ENCODE data around the gene IFNL4.

DNA sequence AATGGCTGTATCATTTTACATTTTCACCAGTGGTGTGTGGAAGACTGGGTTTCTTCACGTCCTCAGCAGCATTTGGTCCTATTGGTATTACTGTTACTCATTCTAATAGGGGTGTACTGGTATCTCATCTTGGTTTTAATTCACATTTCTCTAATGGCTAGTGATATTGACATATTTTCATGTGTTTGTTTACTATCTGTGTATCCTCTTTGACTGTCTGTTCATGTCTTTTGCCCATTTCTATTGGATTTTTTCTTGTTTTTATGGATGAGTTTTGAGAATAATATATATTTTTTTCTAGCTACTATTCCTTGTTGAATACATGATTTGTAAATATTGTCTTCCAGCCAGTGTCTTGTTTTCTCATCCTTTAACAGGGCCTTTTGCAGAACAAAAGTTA, 33.4 kb upstream of the IFNL4 start:
- TF ChIP-seq, protein P1, sequence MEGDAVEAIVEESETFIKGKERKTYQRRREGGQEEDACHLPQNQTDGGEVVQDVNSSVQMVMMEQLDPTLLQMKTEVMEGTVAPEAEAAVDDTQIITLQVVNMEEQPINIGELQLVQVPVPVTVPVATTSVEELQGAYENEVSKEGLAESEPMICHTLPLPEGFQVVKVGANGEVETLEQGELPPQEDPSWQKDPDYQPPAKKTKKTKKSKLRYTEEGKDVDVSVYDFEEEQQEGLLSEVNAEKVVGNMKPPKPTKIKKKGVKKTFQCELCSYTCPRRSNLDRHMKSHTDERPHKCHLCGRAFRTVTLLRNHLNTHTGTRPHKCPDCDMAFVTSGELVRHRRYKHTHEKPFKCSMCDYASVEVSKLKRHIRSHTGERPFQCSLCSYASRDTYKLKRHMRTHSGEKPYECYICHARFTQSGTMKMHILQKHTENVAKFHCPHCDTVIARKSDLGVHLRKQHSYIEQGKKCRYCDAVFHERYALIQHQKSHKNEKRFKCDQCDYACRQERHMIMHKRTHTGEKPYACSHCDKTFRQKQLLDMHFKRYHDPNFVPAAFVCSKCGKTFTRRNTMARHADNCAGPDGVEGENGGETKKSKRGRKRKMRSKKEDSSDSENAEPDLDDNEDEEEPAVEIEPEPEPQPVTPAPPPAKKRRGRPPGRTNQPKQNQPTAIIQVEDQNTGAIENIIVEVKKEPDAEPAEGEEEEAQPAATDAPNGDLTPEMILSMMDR (conservative IDR thresholded peaks at IDR 0.05), result no peak
- TF ChIP-seq EZH2 (IDR thresholded peaks at IDR 0.05; ENCODE audit: low read depth), result no peak
